Measurements from ENCODE around the gene SPX. TPM values are rescaled to one million over a fixed set of nuclear protein-coding genes. Genes with fewer than 3 reads are reported as not detected.
A peak's percentile ranks its signal among the peaks of the same experiment; 100 is the strongest.

The SPX gene
- polyA plus RNA-seq, 4 donors: 0.28 to 0.58 TPM; not detected in 2

- Histone ChIP-seq H3K27ac (ENCODE audit: low read depth in 1 of 3, low read length in 2 of 3) (no peak overlapping the region), H3K36me3 (ENCODE audit: control insufficient read depth in 3 of 3, insufficient read depth in 2 of 3, low read depth in 1 of 3, low read length in 3 of 3) (no peaks in the 10 kb centered on the region), H3K4me3 (ENCODE audit: low read depth in 1 of 3, low read length in 3 of 3) (peak overlapping the region in 1 of 3 donors; percentile 54), H3K27me3 (ENCODE audit: control insufficient read depth in 3 of 3, insufficient read depth in 3 of 3, low read length in 3 of 3) (peaks cover 0 to 32% (median 15%) of the 10 kb centered on the region in 3 donors), H3K9me3 (ENCODE audit: control insufficient read depth in 2 of 2, insufficient read depth in 1 of 2, low read depth in 1 of 2, low read length in 1 of 2) (no peaks in the 10 kb centered on the region), H3K4me1 (ENCODE audit: control insufficient read depth in 3 of 3, insufficient read depth in 2 of 3, low read depth in 1 of 3, low read length in 2 of 3) (no peaks in the 10 kb centered on the region)
- FAIRE-seq (no peak), DNase-seq (no peak)
- WGBS, 3 donors: 30 to 43% (median 38%) methylated on average over 12 of the region's 12 CpGs
Measured at GRCh38 chr12:21526721-21527345, 737 bp downstream of the SPX start.

- DNase-seq (peak; percentile 5 to 45), FAIRE-seq (no peak)
- Histone ChIP-seq H3K9me3 (ENCODE audit: control insufficient read depth in 2 of 2, insufficient read depth in 1 of 2, low read depth in 1 of 2, low read length in 1 of 2) (no peaks in the 10 kb centered on the region), H3K4me1 (ENCODE audit: control insufficient read depth in 3 of 3, insufficient read depth in 2 of 3, low read depth in 1 of 3, low read length in 2 of 3) (no peaks in the 10 kb centered on the region), H3K36me3 (ENCODE audit: control insufficient read depth in 3 of 3, insufficient read depth in 2 of 3, low read depth in 1 of 3, low read length in 3 of 3) (no peaks in the 10 kb centered on the region), H3K27me3 (ENCODE audit: control insufficient read depth in 3 of 3, insufficient read depth in 3 of 3, low read length in 3 of 3) (peaks cover 0 to 32% (median 15%) of the 10 kb centered on the region in 3 donors), H3K27ac (ENCODE audit: low read depth in 1 of 3, low read length in 2 of 3) (no peak overlapping the region), H3K4me3 (ENCODE audit: low read depth in 1 of 3, low read length in 3 of 3) (peak overlapping the region; percentile 32 to 54 (median 32))
- WGBS, 3 donors: 1 to 2% (median 1%) methylated on average over 51 to 57 of the region's 57 CpGs
Measured at GRCh38 chr12:21527451-21528180, 1.5 kb downstream of the SPX start.

- Histone ChIP-seq H3K36me3 (ENCODE audit: control insufficient read depth in 3 of 3, insufficient read depth in 2 of 3, low read depth in 1 of 3, low read length in 3 of 3) (no peaks in the 10 kb centered on the region), H3K4me3 (ENCODE audit: low read depth in 1 of 3, low read length in 3 of 3) (no peak overlapping the region), H3K4me1 (ENCODE audit: control insufficient read depth in 3 of 3, insufficient read depth in 2 of 3, low read depth in 1 of 3, low read length in 2 of 3) (no peaks in the 10 kb centered on the region), H3K27ac (ENCODE audit: low read depth in 1 of 3, low read length in 2 of 3) (no peak overlapping the region), H3K9me3 (ENCODE audit: control insufficient read depth in 2 of 2, insufficient read depth in 1 of 2, low read depth in 1 of 2, low read length in 1 of 2) (no peaks in the 10 kb centered on the region), H3K27me3 (ENCODE audit: control insufficient read depth in 3 of 3, insufficient read depth in 3 of 3, low read length in 3 of 3) (peaks cover 0 to 32% (median 15%) of the 10 kb centered on the region in 3 donors)
- no peak for DNase-seq
- WGBS, 3 donors: 78 to 79% (median 78%) methylated on average over 5 of the region's 5 CpGs
- no peak for FAIRE-seq
Measured at GRCh38 chr12:21528953-21529352, 2.9 kb downstream of the SPX start.

GRCh38 chr12:21529456-21529855 is 3.4 kb downstream of the SPX start:
- Histone ChIP-seq H3K27me3 (ENCODE audit: control insufficient read depth in 3 of 3, insufficient read depth in 3 of 3, low read length in 3 of 3) (peaks cover 0 to 32% (median 15%) of the 10 kb centered on the region in 3 donors), H3K27ac (ENCODE audit: low read depth in 1 of 3, low read length in 2 of 3) (no peak overlapping the region), H3K9me3 (ENCODE audit: control insufficient read depth in 2 of 2, insufficient read depth in 1 of 2, low read depth in 1 of 2, low read length in 1 of 2) (no peaks in the 10 kb centered on the region), H3K36me3 (ENCODE audit: control insufficient read depth in 3 of 3, insufficient read depth in 2 of 3, low read depth in 1 of 3, low read length in 3 of 3) (no peaks in the 10 kb centered on the region), H3K4me1 (ENCODE audit: control insufficient read depth in 3 of 3, insufficient read depth in 2 of 3, low read depth in 1 of 3, low read length in 2 of 3) (no peaks in the 10 kb centered on the region), H3K4me3 (ENCODE audit: low read depth in 1 of 3, low read length in 3 of 3) (no peak overlapping the region)
- FAIRE-seq (no peak), DNase-seq (no peak)
- 64 to 79% (median 67%) methylated on average over 2 of the region's 2 CpGs for WGBS, 3 donors

GRCh38 chr12:21538061-21538653 is 12.1 kb downstream of the SPX start:
- FAIRE-seq (no peak), DNase-seq (no peak)
- H3K36me3 ChIP-seq (ENCODE audit: control insufficient read depth in 3 of 3, insufficient read depth in 2 of 3, low read depth in 1 of 3, low read length in 3 of 3): no peaks in the 10 kb centered on the region
- no peak overlapping the region for H3K27ac ChIP-seq (ENCODE audit: low read depth in 1 of 3, low read length in 2 of 3)
- H3K4me1 ChIP-seq (ENCODE audit: control insufficient read depth in 3 of 3, insufficient read depth in 2 of 3, low read depth in 1 of 3, low read length in 2 of 3): no peaks in the 10 kb centered on the region
- no peaks in the 10 kb centered on the region for H3K9me3 ChIP-seq (ENCODE audit: control insufficient read depth in 2 of 2, insufficient read depth in 1 of 2, low read depth in 1 of 2, low read length in 1 of 2)
- H3K4me3 ChIP-seq (ENCODE audit: low read depth in 1 of 3, low read length in 3 of 3): no peak overlapping the region
- no peaks in the 10 kb centered on the region for H3K27me3 ChIP-seq (ENCODE audit: control insufficient read depth in 3 of 3, insufficient read depth in 3 of 3, low read length in 3 of 3)
- 67 to 87% (median 76%) methylated on average over 5 of the region's 5 CpGs for WGBS, 3 donors

- no peak for FAIRE-seq
- no peak overlapping the region for H3K4me3 ChIP-seq (ENCODE audit: low read depth in 1 of 3, low read length in 3 of 3)
- no peaks in the 10 kb centered on the region for H3K4me1 ChIP-seq (ENCODE audit: control insufficient read depth in 3 of 3, insufficient read depth in 2 of 3, low read depth in 1 of 3, low read length in 2 of 3)
- no peaks in the 10 kb centered on the region for H3K27me3 ChIP-seq (ENCODE audit: control insufficient read depth in 3 of 3, insufficient read depth in 3 of 3, low read length in 3 of 3)
- no peaks in the 10 kb centered on the region for H3K36me3 ChIP-seq (ENCODE audit: control insufficient read depth in 3 of 3, insufficient read depth in 2 of 3, low read depth in 1 of 3, low read length in 3 of 3)
- no peak for DNase-seq
- no peak overlapping the region for H3K27ac ChIP-seq (ENCODE audit: low read depth in 1 of 3, low read length in 2 of 3)
- H3K9me3 ChIP-seq (ENCODE audit: control insufficient read depth in 2 of 2, insufficient read depth in 1 of 2, low read depth in 1 of 2, low read length in 1 of 2): no peaks in the 10 kb centered on the region
Measured at GRCh38 chr12:21539797-21540196, 13.7 kb downstream of the SPX start.

- Histone ChIP-seq H3K4me3 (ENCODE audit: low read depth in 1 of 3, low read length in 3 of 3) (no peak overlapping the region), H3K27ac (ENCODE audit: low read depth in 1 of 3, low read length in 2 of 3) (no peak overlapping the region), H3K4me1 (ENCODE audit: control insufficient read depth in 3 of 3, insufficient read depth in 2 of 3, low read depth in 1 of 3, low read length in 2 of 3) (no peaks in the 10 kb centered on the region), H3K36me3 (ENCODE audit: control insufficient read depth in 3 of 3, insufficient read depth in 2 of 3, low read depth in 1 of 3, low read length in 3 of 3) (no peaks in the 10 kb centered on the region), H3K27me3 (ENCODE audit: control insufficient read depth in 3 of 3, insufficient read depth in 3 of 3, low read length in 3 of 3) (no peaks in the 10 kb centered on the region), H3K9me3 (ENCODE audit: control insufficient read depth in 2 of 2, insufficient read depth in 1 of 2, low read depth in 1 of 2, low read length in 1 of 2) (no peaks in the 10 kb centered on the region)
- FAIRE-seq (no peak), DNase-seq (no peak)
- WGBS, 3 donors: 74 to 78% (median 74%) methylated on average over 6 of the region's 6 CpGs
Measured at GRCh38 chr12:21541773-21542172, 15.7 kb downstream of the SPX start.

- FAIRE-seq (no peak), DNase-seq (no peak)
- H3K36me3 ChIP-seq (ENCODE audit: control insufficient read depth in 3 of 3, insufficient read depth in 2 of 3, low read depth in 1 of 3, low read length in 3 of 3): no peaks in the 10 kb centered on the region
- H3K27me3 ChIP-seq (ENCODE audit: control insufficient read depth in 3 of 3, insufficient read depth in 3 of 3, low read length in 3 of 3): no peaks in the 10 kb centered on the region
- H3K27ac ChIP-seq (ENCODE audit: low read depth in 1 of 3, low read length in 2 of 3): no peak overlapping the region
- no peaks in the 10 kb centered on the region for H3K9me3 ChIP-seq (ENCODE audit: control insufficient read depth in 2 of 2, insufficient read depth in 1 of 2, low read depth in 1 of 2, low read length in 1 of 2)
- H3K4me1 ChIP-seq (ENCODE audit: control insufficient read depth in 3 of 3, insufficient read depth in 2 of 3, low read depth in 1 of 3, low read length in 2 of 3): no peaks in the 10 kb centered on the region
- H3K4me3 ChIP-seq (ENCODE audit: low read depth in 1 of 3, low read length in 3 of 3): no peak overlapping the region
- 59 to 78% (median 74%) methylated on average over 5 of the region's 5 CpGs for WGBS, 3 donors
Measured at GRCh38 chr12:21542403-21542802, 16.3 kb downstream of the SPX start.
